DMS114 treated with DMSO at 0.1 percent for 48 hours (cell line): ENCODE results near the gene UGDH.
"Not testable (repeated sequence)": the region's sequence is repeated elsewhere in the genome, so short reads cannot be mapped to it uniquely, and the experiment has no call there.

Source experiments
- DNase-seq: peaks from one replicate; lab custom pipeline; 2025; ENCODE audit not compliant: unreplicated experiment; lab: John Stamatoyannopoulos, UW

The UGDH gene

GRCh38 chr4:39527296-39528060 lies at the start of gene UGDH:
TSS of gene UGDH (minus strand) at chr4:39527439. CDS start at chr4:39521512, 5,927 bp downstream.
- DNase-seq: peak; percentile 77

- no peak for DNase-seq
Measured at GRCh38 chr4:39574946-39575345, 47.7 kb upstream of the UGDH start.

- no peak for DNase-seq
Measured at GRCh38 chr4:39571504-39571903, 44.3 kb upstream of the UGDH start.

- no peak for DNase-seq
Measured at GRCh38 chr4:39571054-39571453, 43.8 kb upstream of the UGDH start.

GRCh38 chr4:39569209-39569608 lies 42.0 kb upstream of the UGDH start:
- no peak for DNase-seq

- DNase-seq: no peak
Measured at GRCh38 chr4:39568805-39569204, 41.6 kb upstream of the UGDH start.

GRCh38 chr4:39565878-39566600 lies 38.8 kb upstream of the UGDH start:
- DNase-seq: no peak

GRCh38 chr4:39563346-39563847 lies 36.2 kb upstream of the UGDH start:
- DNase-seq: no peak

GRCh38 chr4:39562792-39563191 lies 35.6 kb upstream of the UGDH start:
- DNase-seq: no peak

GRCh38 chr4:39559626-39560025 lies 32.4 kb upstream of the UGDH start:
- DNase-seq: no peak

GRCh38 chr4:39555472-39555871 lies 28.2 kb upstream of the UGDH start:
- DNase-seq: no peak

GRCh38 chr4:39548425-39549067 lies 21.3 kb upstream of the UGDH start:
- no peak for DNase-seq

GRCh38 chr4:39544580-39545315 lies 17.5 kb upstream of the UGDH start:
- DNase-seq: no peak

- DNase-seq: not testable (repeated sequence)
Measured at GRCh38 chr4:39544080-39544479, 16.8 kb upstream of the UGDH start.

GRCh38 chr4:39543034-39543433 lies 15.8 kb upstream of the UGDH start:
- no peak for DNase-seq

GRCh38 chr4:39542611-39543012 lies 15.4 kb upstream of the UGDH start:
- DNase-seq: no peak

GRCh38 chr4:39541987-39542610 lies 14.9 kb upstream of the UGDH start:
- DNase-seq: no peak

- DNase-seq: no peak
Measured at GRCh38 chr4:39539089-39539611, 11.9 kb upstream of the UGDH start.

GRCh38 chr4:39533541-39533940 lies 6.3 kb upstream of the UGDH start:
- no peak for DNase-seq

- not testable (repeated sequence) for DNase-seq
Measured at GRCh38 chr4:39532237-39532636, 5.0 kb upstream of the UGDH start.
